HL-60 (cell line): Measurements from ENCODE around the gene SOCS3.

ENCODE experiments used
- CTCF ChIP-seq: IDR thresholded peaks from one replicate; pipeline ENCODE4 v1.5.1; 2011; ENCODE audit warnings: low read length, control low read depth, inconsistent platforms; ENCODE audit not compliant: insufficient read depth
- POLR2AphosphoS5 ChIP-seq: IDR thresholded peaks from 2 replicates; pipeline ENCODE4 v1.6.1; 2012; ENCODE audit warnings: low read depth

- TF ChIP-seq POLR2AphosphoS5 (no peak), CTCF (no peak)
Observed at GRCh38 chr17:78381601-78382232, 21.8 kb upstream of the SOCS3 start.
